Measurements from ENCODE around the gene CCDC138. TPM values are rescaled to one million over a fixed set of nuclear protein-coding genes. Genes with fewer than 3 reads are reported as not detected.

Gene CCDC138
- polyA plus RNA-seq, 1 donor from 2014 or later, result 19.0 TPM

GRCh38 chr2:108924580-108925251, 138.1 kb downstream of the CCDC138 start:
- no peak overlapping the region for H3K27ac ChIP-seq (ENCODE audit: low read length)
- no peaks in the 10 kb centered on the region for H3K9me3 ChIP-seq (ENCODE audit: low read length)
- no peaks in the 10 kb centered on the region for H3F3A ChIP-seq (ENCODE audit: insufficient read depth, low read length, poor library complexity, severe bottlenecking)
- TF ChIP-seq TAF1 (IDR thresholded peaks at IDR 0.05; ENCODE audit: low read depth) (no peak), EP300 (conservative IDR thresholded peaks at IDR 0.05; ENCODE audit: poor library complexity, severe bottlenecking) (no peak), REST (IDR thresholded peaks at IDR 0.05; ENCODE audit: borderline replicate concordance) (no peak), MXI1 (conservative IDR thresholded peaks at IDR 0.05; ENCODE audit: poor library complexity, severe bottlenecking) (no peak), POLR2AphosphoS5 (IDR thresholded peaks at IDR 0.05) (no peak), SMC3 (conservative IDR thresholded peaks at IDR 0.05; ENCODE audit: poor library complexity) (no peak), EZH2 (IDR thresholded peaks at IDR 0.05; ENCODE audit: borderline replicate concordance, insufficient read depth, low read length, poor library complexity, severe bottlenecking) (no peak), CTCF (IDR thresholded peaks at IDR 0.05; ENCODE audit: poor library complexity, severe bottlenecking) (no peak), RAD21 (conservative IDR thresholded peaks at IDR 0.05) (no peak)
- no peaks in the 10 kb centered on the region for H3K27me3 ChIP-seq (ENCODE audit: insufficient read depth, low read depth, low read length)
- H3K9me2 ChIP-seq (ENCODE audit: insufficient read depth, low read length), result no peaks in the 10 kb centered on the region
- no peak overlapping the region for H3K4me3 ChIP-seq (ENCODE audit: low read length)
- no peaks in the 10 kb centered on the region for H4K20me1 ChIP-seq (ENCODE audit: insufficient read depth)
- no peak overlapping the region for H3K9ac ChIP-seq (ENCODE audit: low read length)
- no peak overlapping the region for H2AFZ ChIP-seq (ENCODE audit: low read depth, low read length)
- no peaks in the 10 kb centered on the region for H3K36me3 ChIP-seq (ENCODE audit: insufficient read depth, low read length)
- H3K79me2 ChIP-seq (replicated peaks; ENCODE audit: insufficient read depth, low read length), result no peaks in the 10 kb centered on the region
- H3K4me2 ChIP-seq (ENCODE audit: low read length), result no peak overlapping the region

DNA sequence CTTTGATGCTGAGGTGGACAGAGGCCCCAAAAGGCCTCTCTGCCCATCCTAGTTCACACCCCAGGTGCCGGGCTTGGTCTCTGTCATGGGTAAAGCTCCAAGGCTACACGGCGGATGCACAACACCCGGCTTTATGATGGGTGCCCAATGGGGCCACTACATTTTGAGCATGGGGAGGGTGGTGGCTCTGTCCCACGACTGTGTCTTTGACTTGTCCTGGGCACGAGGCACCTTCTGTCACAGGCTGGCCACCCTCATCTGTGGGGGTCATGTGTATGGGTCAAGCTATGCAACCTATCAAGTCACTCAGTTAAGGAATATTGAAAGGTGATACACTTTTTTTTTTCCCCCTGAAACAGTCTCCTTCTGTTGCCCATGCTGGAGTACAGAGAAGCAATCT, 138.7 kb downstream of the CCDC138 start:
- no peak overlapping the region for H3K9ac ChIP-seq (ENCODE audit: low read length)
- H2AFZ ChIP-seq (ENCODE audit: low read depth, low read length), result no peak overlapping the region
- no peak overlapping the region for H3K27ac ChIP-seq (ENCODE audit: low read length)
- no peaks in the 10 kb centered on the region for H4K20me1 ChIP-seq (ENCODE audit: insufficient read depth)
- no peaks in the 10 kb centered on the region for H3K27me3 ChIP-seq (ENCODE audit: insufficient read depth, low read depth, low read length)
- H3F3A ChIP-seq (ENCODE audit: insufficient read depth, low read length, poor library complexity, severe bottlenecking), result no peaks in the 10 kb centered on the region
- no peak overlapping the region for H3K4me2 ChIP-seq (ENCODE audit: low read length)
- H3K4me3 ChIP-seq (ENCODE audit: low read length), result no peak overlapping the region
- no peaks in the 10 kb centered on the region for H3K9me2 ChIP-seq (ENCODE audit: insufficient read depth, low read length)
- H3K36me3 ChIP-seq (ENCODE audit: insufficient read depth, low read length), result no peaks in the 10 kb centered on the region
- no peak for TF ChIP-seq POLR2AphosphoS5 (IDR thresholded peaks at IDR 0.05)
- H3K9me3 ChIP-seq (ENCODE audit: low read length), result no peaks in the 10 kb centered on the region
- no peaks in the 10 kb centered on the region for H3K79me2 ChIP-seq (replicated peaks; ENCODE audit: insufficient read depth, low read length)
